GM12801 (cell line): Measurements from ENCODE around the gene ALDH2.

Source experiments
- CTCF ChIP-seq: IDR thresholded peaks from one replicate; pipeline ENCODE4 v1.5.1; 2011; ENCODE audit warnings: control low read depth; ENCODE audit not compliant: insufficient read length; ENCODE audit errors: extremely low read depth

The ALDH2 gene

GRCh38 chr12:111775205-111776193, 8.8 kb downstream of the ALDH2 start:
- TF ChIP-seq CTCF: no peak

- no peak for TF ChIP-seq CTCF
These were observed 10.2 kb downstream of the ALDH2 start for GRCh38 chr12:111776836-111777344.

- TF ChIP-seq CTCF: no peak
These were observed 10.8 kb downstream of the ALDH2 start for GRCh38 chr12:111777345-111778045.

- no peak for TF ChIP-seq CTCF
These were observed 13.4 kb downstream of the ALDH2 start for GRCh38 chr12:111780166-111780565.

- TF ChIP-seq CTCF: no peak
These were observed 13.9 kb downstream of the ALDH2 start for GRCh38 chr12:111780615-111781014.

GRCh38 chr12:111781085-111781658, 14.4 kb downstream of the ALDH2 start:
- no peak for TF ChIP-seq CTCF

- TF ChIP-seq CTCF: no peak
These were observed 16.3 kb downstream of the ALDH2 start for GRCh38 chr12:111783046-111783445.
